ENCODE measurements around the gene TMC1.
"Not testable (repeated sequence)": the region's sequence is repeated elsewhere in the genome, so short reads cannot be mapped to it uniquely, and the experiment has no call there.

DNA sequence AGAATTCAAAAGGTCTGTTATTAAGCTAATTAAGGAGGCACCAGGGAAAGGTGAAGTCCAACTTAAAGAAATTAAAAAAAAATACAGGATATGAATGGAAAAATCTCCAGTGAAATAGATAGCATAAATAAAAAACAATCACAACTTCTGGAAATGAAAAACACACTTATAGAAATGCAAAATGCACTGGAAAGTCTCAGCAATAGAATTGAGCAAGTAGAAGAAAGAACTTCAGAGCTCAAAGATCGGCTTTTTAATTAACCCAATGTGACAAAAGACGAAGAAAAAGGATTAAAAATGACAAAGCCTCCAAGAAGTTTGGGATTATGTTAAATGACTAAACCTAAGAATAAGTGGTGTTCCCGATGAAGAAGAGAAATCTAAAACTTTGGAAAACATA lies 323.6 kb downstream of the TMC1 start:
- TF ChIP-seq, protein P1, sequence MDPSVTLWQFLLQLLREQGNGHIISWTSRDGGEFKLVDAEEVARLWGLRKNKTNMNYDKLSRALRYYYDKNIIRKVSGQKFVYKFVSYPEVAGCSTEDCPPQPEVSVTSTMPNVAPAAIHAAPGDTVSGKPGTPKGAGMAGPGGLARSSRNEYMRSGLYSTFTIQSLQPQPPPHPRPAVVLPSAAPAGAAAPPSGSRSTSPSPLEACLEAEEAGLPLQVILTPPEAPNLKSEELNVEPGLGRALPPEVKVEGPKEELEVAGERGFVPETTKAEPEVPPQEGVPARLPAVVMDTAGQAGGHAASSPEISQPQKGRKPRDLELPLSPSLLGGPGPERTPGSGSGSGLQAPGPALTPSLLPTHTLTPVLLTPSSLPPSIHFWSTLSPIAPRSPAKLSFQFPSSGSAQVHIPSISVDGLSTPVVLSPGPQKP (IDR thresholded peaks at IDR 0.05; ENCODE audit: low read depth, low read length) = not testable (repeated sequence)
- not testable (repeated sequence) for TF ChIP-seq POLR2A (IDR thresholded peaks at IDR 0.05; ENCODE audit: low read length); EP300 (IDR thresholded peaks at IDR 0.05); POLR2AphosphoS2 (conservative IDR thresholded peaks at IDR 0.05; ENCODE audit: low read length); BHLHE40 (IDR thresholded peaks at IDR 0.05; ENCODE audit: low read depth, low read length); CEBPB (IDR thresholded peaks at IDR 0.05); RCOR1 (IDR thresholded peaks at IDR 0.05; ENCODE audit: low read depth, low read length); ESRRA (IDR thresholded peaks at IDR 0.05; ENCODE audit: borderline replicate concordance, low read length); JUN (IDR thresholded peaks at IDR 0.05); NFE2L2 (conservative IDR thresholded peaks at IDR 0.05; ENCODE audit: low read length); FOSL2 (IDR thresholded peaks at IDR 0.05); FOSL2 (CRISPR knock-in tag; IDR thresholded peaks at IDR 0.05)
- TF ChIP-seq, protein P2, sequence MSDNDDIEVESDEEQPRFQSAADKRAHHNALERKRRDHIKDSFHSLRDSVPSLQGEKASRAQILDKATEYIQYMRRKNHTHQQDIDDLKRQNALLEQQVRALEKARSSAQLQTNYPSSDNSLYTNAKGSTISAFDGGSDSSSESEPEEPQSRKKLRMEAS (IDR thresholded peaks at IDR 0.05) = not testable (repeated sequence)
- TF ChIP-seq, protein P3, sequence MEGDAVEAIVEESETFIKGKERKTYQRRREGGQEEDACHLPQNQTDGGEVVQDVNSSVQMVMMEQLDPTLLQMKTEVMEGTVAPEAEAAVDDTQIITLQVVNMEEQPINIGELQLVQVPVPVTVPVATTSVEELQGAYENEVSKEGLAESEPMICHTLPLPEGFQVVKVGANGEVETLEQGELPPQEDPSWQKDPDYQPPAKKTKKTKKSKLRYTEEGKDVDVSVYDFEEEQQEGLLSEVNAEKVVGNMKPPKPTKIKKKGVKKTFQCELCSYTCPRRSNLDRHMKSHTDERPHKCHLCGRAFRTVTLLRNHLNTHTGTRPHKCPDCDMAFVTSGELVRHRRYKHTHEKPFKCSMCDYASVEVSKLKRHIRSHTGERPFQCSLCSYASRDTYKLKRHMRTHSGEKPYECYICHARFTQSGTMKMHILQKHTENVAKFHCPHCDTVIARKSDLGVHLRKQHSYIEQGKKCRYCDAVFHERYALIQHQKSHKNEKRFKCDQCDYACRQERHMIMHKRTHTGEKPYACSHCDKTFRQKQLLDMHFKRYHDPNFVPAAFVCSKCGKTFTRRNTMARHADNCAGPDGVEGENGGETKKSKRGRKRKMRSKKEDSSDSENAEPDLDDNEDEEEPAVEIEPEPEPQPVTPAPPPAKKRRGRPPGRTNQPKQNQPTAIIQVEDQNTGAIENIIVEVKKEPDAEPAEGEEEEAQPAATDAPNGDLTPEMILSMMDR (IDR thresholded peaks at IDR 0.05) = not testable (repeated sequence)
- TF ChIP-seq, protein P4, sequence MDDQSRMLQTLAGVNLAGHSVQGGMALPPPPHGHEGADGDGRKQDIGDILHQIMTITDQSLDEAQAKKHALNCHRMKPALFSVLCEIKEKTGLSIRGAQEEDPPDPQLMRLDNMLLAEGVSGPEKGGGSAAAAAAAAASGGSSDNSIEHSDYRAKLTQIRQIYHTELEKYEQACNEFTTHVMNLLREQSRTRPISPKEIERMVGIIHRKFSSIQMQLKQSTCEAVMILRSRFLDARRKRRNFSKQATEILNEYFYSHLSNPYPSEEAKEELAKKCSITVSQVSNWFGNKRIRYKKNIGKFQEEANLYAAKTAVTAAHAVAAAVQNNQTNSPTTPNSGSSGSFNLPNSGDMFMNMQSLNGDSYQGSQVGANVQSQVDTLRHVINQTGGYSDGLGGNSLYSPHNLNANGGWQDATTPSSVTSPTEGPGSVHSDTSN (IDR thresholded peaks at IDR 0.05) = not testable (repeated sequence)

All from A549 (cell line).